WTC11 (cell line): Measurements from ENCODE around the gene KCNA4.

Source experiments
- ATF1 ChIP-seq: sonication (generic); formaldehyde crosslinking; IDR thresholded peaks from 2 replicates; pipeline ENCODE4 v1.8.1; 2023; ENCODE audit warnings: mild to moderate bottlenecking, moderate library complexity, missing genetic modification reagents
- ATF2 ChIP-seq: sonication (generic); formaldehyde crosslinking; IDR thresholded peaks from 2 replicates; pipeline ENCODE4 v1.8.1; 2022; ENCODE audit warnings: low read depth, missing genetic modification reagents, borderline replicate concordance
- CTCF ChIP-seq: fragments of 200-600 bp; IDR thresholded peaks from 2 replicates; pipeline ENCODE4 v1.8.0; 2022; ENCODE audit warnings: antibody characterized with exemption
- ERG ChIP-seq: fragments of 250-450 bp; sonication (Bioruptor Pico); IDR thresholded peaks from 2 replicates; pipeline ENCODE4 v1.8.0; 2021; ENCODE audit warnings: mild to moderate bottlenecking
- ESRRA ChIP-seq: sonication (generic); formaldehyde crosslinking; IDR thresholded peaks from 2 replicates; pipeline ENCODE4 v1.8.1; 2022; ENCODE audit warnings: mild to moderate bottlenecking, missing genetic modification reagents, borderline replicate concordance
- FOXP1 ChIP-seq: sonication (generic); formaldehyde crosslinking; IDR thresholded peaks from 2 replicates; pipeline ENCODE4 v1.8.0; 2022; ENCODE audit warnings: missing genetic modification reagents, mild to moderate bottlenecking, moderate library complexity, borderline replicate concordance
- MAX ChIP-seq: sonication (generic); formaldehyde crosslinking; IDR thresholded peaks from 2 replicates; pipeline ENCODE4 v1.8.0; 2022; ENCODE audit warnings: mild to moderate bottlenecking, missing genetic modification reagents
- MLX ChIP-seq: sonication (generic); formaldehyde crosslinking; IDR thresholded peaks from 2 replicates; pipeline ENCODE4 v1.8.1; 2023; ENCODE audit warnings: mild to moderate bottlenecking, missing genetic modification reagents, moderate library complexity
- NR2C2 ChIP-seq: sonication (generic); formaldehyde crosslinking; IDR thresholded peaks from 2 replicates; pipeline ENCODE4 v1.8.0; 2022; ENCODE audit warnings: mild to moderate bottlenecking, missing genetic modification reagents
- RELA ChIP-seq: sonication (generic); formaldehyde crosslinking; IDR thresholded peaks from 2 replicates; pipeline ENCODE4 v1.8.1; 2022; ENCODE audit warnings: missing genetic modification reagents, mild to moderate bottlenecking, borderline replicate concordance
- SP1 ChIP-seq: sonication (generic); formaldehyde crosslinking; conservative IDR thresholded peaks from 2 replicates; pipeline ENCODE4 v1.8.1; 2022; ENCODE audit warnings: missing genetic modification reagents
- TCF7 ChIP-seq: sonication (generic); formaldehyde crosslinking; IDR thresholded peaks from 2 replicates; pipeline ENCODE4 v1.8.0; 2022; ENCODE audit warnings: mild to moderate bottlenecking, low read depth, missing genetic modification reagents, moderate library complexity
- USF1 ChIP-seq: sonication (generic); formaldehyde crosslinking; IDR thresholded peaks from 2 replicates; pipeline ENCODE4 v1.8.0; 2022; ENCODE audit warnings: mild to moderate bottlenecking, missing genetic modification reagents
- USF2 ChIP-seq: sonication (generic); formaldehyde crosslinking; IDR thresholded peaks from 2 replicates; pipeline ENCODE4 v1.8.1; 2023; ENCODE audit warnings: mild to moderate bottlenecking, missing genetic modification reagents, moderate library complexity

GRCh38 chr11:29984544-29984943, 32.3 kb downstream of the KCNA4 start:
- TF ChIP-seq RELA (CRISPR knock-in tag) (no peak), CTCF (no peak), NR2C2 (CRISPR knock-in tag) (no peak), ESRRA (CRISPR knock-in tag) (no peak), MAX (no peak), USF2 (CRISPR knock-in tag) (no peak), TCF7 (CRISPR knock-in tag) (no peak), USF1 (CRISPR knock-in tag) (no peak), SP1 (CRISPR knock-in tag) (no peak), ERG (CRISPR knock-in tag) (no peak), ATF2 (CRISPR knock-in tag) (no peak), MLX (CRISPR knock-in tag) (no peak), FOXP1 (CRISPR knock-in tag) (no peak), ATF1 (CRISPR knock-in tag) (no peak)
